Stimulated activated CD8-positive, alpha-beta memory T cell treated with anti-CD3 and anti-CD28 coated beads, Interleukin-7, amount 100 ng/mL, for 4 hours (primary cell): ENCODE results near the gene SLC39A9.

ENCODE experiments used
- DNase-seq, 2 donors: peaks; one replicate each; pipeline ENCODE4 v3.0.0-alpha.2; 2020; ENCODE audit warnings: low read depth in 2 of 2

SLC39A9 gene, protein sequence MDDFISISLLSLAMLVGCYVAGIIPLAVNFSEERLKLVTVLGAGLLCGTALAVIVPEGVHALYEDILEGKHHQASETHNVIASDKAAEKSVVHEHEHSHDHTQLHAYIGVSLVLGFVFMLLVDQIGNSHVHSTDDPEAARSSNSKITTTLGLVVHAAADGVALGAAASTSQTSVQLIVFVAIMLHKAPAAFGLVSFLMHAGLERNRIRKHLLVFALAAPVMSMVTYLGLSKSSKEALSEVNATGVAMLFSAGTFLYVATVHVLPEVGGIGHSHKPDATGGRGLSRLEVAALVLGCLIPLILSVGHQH

DNA sequence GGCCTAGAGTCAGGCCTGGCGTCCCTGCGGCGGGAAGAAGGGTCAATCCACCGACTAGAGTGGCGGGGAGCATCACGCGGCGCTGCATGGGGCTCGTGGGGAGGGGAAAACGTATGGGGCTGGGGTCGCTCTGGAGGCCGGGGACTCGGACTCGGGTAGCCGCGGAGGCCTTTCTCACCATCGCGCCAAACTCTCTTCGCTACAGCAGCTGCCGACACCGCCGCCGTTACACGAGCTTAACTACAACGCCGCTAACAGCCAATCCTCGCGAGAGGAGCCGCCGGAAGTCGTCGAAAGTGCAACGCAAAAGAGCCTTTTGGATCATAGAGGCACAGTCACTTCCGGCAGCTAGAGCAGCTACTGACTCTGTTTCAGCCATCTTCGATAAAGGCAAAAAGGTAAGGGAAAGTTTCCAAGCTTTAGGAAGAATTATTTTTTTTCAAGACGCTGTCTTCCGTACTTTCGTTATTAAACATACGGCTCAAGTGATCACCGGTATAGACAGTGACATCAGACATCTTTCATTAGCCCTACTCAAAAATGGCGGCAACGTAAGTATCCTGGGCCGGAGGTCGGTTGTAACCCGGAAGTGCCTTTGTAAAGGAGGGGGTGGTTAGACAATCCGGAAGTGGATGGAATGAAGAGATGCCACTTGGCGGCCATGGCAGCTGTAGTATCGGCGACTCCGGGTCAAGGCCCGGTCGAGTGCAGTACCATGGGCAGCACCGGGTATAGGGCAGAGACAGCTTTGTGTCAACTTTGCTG lies at the start of gene SLC39A9, which contains the start of gene ERH:
Gene SLC39A9, plus strand, starts transcription at position 640 of the 765 bp plus-strand sequence. CDS start 678 bp downstream, outside the sequence.
Gene ERH, minus strand, starts transcription at position 247 of the 765 bp plus-strand sequence. Its CDS starts 66 bp downstream, at position 181.
- DNase-seq, result peak; percentile 89 to 93

GRCh38 chr14:69349091-69349777 lies 49.3 kb upstream of the SLC39A9 start:
- DNase-seq, result no peak

GRCh38 chr14:69350892-69351291 lies 47.6 kb upstream of the SLC39A9 start:
- no peak for DNase-seq

- no peak for DNase-seq
These were observed 47.1 kb upstream of the SLC39A9 start for GRCh38 chr14:69351385-69351784.

- no peak for DNase-seq
These were observed 46.6 kb upstream of the SLC39A9 start for GRCh38 chr14:69351911-69352310.

DNA sequence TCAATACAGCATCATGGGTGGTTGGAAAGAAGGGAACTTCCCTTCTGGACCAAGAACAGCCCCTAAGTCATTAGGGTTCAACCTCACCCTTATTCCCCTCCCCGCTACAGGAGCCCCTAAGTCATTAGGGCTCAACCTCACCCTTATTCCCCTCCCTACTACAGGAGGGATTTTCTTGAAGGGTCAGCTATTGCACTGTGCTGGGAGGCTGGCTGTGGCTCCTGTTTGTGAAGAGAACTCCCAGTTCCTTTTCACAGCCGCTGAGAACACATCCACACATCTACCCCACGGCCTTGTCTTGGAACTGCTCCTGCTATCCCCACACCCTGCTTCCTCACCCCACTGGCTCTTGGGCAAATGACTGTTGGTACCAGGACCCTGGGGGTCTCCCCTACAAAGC lies 45.3 kb upstream of the SLC39A9 start:
- no peak for DNase-seq

DNA sequence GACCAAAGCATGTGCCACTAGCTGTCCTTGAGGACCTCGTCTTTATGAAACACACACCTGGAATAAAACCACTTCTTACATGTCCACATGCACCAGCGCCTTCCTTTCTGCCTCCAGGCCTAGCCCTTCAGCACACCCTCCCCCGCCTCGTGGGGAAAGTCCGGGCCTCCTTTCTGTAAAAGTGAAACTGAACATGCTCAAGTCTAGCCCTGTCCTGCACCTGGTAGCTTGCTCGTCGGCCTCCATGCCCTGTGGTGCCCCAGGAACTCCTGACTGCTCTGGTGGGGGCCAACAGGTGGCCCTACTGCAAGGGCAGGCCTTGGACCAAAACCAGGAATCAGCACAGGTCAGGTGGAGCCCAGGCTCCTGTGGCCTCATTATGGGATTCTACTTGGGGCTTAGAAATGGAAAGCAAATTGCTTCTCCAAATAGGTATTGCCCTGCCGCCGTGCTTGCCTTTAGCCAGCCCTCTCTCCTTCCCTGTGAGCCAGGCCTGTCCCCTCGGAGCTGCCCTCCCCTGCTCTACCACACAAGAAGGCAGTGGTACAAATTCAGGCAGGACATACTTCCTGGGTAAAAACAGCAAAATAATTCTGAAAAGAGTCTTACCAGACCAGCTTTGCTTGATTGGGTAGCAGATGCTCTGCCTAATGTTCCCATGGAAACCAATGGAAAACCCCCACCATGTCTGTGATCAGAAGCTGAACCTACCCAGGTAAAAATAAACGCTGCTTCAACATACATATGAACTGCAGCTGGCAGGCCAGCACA lies 43.9 kb upstream of the SLC39A9 start:
- DNase-seq, result peak; percentile 24 to 32

DNA sequence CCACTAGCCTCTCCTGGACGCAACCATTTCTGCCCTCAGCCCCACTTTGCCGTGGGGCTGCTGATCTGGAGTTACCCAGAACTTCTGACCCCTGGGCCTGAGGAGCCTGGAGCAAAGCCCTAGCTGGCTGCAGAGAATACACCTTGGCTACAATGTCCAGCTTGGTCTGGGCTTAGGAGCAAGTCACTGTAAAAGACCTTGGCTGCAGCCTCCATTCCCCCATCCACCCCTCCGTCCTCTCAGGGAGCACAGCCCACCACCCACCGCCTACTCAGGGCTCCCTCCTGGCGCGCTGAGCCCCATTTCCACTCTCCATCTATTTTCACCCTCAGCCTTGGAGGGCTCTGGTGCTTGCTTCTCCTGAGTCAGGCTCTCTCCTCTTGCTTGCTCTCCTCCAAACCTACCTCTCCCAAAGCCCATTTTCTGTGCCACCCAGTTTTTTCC lies 43.3 kb upstream of the SLC39A9 start:
- no peak for DNase-seq

DNA sequence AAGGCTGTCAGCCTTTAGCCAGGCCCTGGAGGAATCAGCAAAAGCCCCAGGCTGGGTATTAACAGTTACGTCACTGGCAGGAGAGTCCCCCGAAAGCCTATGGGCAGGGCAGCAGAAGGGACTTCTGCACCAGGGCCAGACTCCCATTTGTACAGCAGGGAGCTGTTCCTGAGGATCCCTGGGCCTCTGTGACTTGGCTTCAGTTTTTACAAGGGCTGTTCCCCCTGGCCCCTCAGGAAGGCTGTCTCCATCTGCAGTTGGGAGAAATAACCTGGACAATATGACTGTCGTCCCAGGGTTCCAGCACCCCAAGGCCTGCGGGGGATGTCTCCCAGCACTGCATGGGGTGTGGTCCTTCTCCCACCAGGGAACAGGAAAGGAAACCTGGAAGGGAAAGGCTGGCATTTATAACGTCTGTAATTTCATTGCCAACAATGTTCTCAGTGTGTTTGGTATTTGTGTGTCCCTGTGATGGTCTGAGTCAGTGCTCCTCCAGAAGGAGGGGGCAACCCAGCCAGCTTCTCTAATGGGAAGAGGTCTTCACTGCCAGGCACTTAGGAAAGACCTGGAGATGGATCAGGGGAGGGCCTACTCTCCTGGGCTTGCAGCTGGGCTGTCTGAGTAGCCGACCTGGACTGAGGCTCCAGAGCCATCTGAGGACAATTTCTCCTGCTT lies 42.7 kb upstream of the SLC39A9 start:
- DNase-seq, result no peak

DNA sequence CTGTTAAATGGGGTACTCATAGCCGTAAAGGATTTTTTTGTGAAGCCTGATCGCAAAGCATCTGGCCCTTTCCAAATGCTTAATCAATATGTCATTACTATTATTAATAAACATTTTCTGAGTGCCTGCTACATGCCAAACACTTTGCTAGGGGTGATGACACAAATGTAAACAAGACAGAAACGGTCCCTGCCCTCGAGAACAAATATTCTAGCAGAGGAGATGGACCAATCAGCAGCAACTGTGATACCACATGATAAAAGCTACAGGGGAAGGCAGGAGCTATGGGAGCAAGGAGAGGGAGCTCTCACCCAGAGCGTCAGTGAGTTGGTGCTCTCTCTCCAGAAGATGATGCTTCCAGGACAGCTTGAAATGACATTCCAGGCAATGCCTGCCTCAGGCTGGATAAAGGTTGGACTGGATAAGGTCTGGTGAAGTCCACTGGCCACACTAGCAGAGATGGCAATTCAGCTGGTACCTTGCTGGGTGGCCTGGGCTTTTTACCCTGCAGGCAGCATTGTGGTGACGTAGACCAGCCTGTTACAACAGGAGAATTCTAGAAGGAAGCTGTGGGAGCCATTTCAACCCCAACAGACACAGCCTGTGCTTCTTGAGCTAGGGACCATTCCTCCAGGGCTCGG lies 41.5 kb upstream of the SLC39A9 start:
- no peak for DNase-seq

- no peak for DNase-seq
These were observed 40.8 kb upstream of the SLC39A9 start for GRCh38 chr14:69357544-69358200.

- DNase-seq, result no peak
These were observed 40.1 kb upstream of the SLC39A9 start for GRCh38 chr14:69358233-69358963.

- no peak for DNase-seq
These were observed 39.5 kb upstream of the SLC39A9 start for GRCh38 chr14:69358966-69359365.

DNA sequence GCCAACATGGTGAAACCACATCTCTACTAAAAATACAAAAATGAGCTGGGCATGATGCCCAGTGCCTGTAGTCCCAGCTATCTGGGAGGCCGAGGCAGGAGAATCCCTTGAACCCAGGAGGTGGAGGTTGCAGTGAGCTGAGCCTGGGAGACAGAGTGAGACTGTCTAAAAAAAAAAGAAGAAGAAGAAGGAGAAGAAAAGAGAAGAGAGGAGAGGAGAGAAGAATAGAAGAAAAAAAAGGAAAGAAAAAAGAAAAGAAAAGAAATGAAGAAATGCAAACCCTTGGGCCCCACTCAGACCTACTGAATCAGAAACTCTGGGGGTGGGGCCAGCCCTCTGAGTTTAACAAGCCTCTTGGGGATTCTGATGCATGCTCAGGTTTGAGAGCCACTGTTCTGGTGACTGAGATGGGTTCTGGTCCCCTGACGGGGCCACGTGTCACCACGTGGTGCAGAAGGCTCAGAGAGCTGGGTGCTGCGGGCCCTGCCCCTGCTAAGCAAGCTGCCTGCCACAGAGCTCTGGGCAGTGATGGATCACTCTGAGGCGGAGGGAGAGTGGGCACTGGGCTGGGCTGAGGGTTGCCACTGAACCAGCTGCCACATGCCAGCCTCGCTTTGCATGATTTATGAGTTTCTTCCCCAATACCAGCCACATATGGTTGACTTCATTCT lies 37.9 kb upstream of the SLC39A9 start:
- DNase-seq, result no peak

DNA sequence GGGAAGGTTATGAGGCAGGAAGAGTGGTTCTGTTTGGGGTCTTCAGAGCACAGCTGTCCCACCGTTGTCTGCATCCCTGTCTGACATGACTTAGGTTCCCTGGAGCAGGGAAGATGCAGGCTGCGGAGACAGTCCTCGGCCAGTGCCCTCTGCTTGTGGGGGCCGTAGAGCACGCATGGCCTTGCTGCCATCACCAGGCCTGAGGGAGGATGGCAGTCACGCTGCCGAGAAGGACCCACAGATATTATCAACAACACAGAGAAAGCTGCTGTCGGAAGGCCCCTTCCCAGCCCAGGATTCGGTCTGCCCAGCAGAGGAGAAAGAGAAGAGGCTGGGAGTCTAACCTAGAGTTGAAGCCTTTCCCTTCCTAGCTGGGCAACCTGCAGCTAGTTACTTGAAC lies 35.4 kb upstream of the SLC39A9 start:
- no peak for DNase-seq

DNA sequence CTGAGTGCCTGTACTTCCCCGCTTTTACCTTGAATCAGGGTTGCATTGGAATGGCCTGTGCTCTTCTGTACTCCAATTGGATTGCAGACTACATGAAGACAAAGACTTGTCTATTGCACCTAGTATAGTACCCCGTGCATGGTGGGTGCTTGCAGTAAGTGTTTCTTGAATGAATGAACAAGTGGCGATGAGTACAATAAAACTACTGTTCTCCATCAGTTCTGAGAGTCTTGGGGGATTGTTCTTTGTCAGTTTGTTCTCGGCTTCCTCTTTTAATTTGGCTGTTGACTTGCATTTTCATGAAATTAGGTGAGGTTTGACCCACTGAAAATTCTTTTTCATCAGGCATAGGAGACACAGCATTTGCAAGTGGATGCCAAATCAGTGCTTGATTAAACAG lies 34.5 kb upstream of the SLC39A9 start:
- no peak for DNase-seq

DNA sequence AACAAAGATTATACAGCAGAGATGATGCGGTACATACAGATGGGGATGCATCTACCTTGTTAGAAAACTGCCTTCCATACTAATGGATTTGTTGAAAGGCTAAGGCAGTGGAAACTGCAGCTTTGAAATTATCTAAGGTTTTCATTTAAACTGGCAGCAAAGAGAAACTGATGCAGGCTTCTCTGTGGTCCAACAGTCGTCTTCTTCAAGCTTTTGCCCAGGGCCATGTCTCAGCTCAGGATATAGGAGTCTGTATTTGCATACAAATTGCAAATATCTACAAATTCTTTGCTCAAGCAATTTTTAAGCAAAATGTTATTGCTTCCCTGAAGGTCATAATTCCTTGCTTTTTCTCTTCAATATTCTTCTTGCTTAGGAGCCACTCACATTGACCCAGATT lies 34.1 kb upstream of the SLC39A9 start:
- no peak for DNase-seq

GRCh38 chr14:69366069-69366468 lies 32.4 kb upstream of the SLC39A9 start:
- no peak for DNase-seq

DNA sequence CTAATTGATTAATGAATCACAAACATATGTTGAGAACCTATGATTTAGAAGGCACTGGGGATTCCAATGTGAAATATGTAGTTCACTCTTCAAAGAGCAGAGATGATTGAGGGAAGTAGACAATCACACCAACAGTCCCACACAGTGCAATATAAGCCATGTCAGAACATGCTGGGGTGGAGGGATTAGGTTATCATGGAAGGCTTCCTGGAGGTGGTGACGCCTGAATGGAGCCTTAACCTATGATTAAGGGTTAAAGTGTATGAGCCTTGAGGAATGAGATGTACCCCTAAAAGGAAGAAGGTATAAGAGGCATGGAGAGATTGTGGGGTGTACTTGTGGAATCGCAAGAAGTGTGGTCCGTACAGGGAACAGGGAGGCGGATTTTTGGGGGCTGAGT lies 31.7 kb upstream of the SLC39A9 start:
- no peak for DNase-seq
